Heart right ventricle (tissue), 16 donors: ENCODE results near the gene ANAPC10. TPM values are rescaled to one million over a fixed set of nuclear protein-coding genes. Genes with fewer than 3 reads are reported as not detected.

Experiments
- ATAC-seq, 8 donors: fragments of 200-7000 bp; cut with Tn5 transposase; one replicate each; pipeline ENCODE4 v1.9.1; 2020; ENCODE audit warnings: mild to moderate bottlenecking in 8 of 8, moderate library complexity in 8 of 8, moderate number of reproducible peaks in 1 of 8
- DNase-seq, 2 donors: peaks; one replicate each; pipeline ENCODE4 v3.0.0-alpha.2; 2020
- H3K27ac ChIP-seq, 10 donors: fragments of 200-600 bp; sonication (generic) in 2 of 10; one replicate each; pipeline versions ENCODE4 v1.5.0 to v1.8.0; 2020 to 2022; ENCODE audit warnings: mild to moderate bottlenecking in 3 of 10
- H3K27me3 ChIP-seq, 7 donors: fragments of 200-600 bp; one replicate each; pipeline ENCODE4 v1.8.0; 2021 to 2022; ENCODE audit warnings: mild to moderate bottlenecking in 2 of 7
- H3K36me3 ChIP-seq, 9 donors: fragments of 200-600 bp; sonication (generic) in 1 of 9; one replicate each; pipeline versions ENCODE4 v1.5.0 to v1.8.0; 2020 to 2022; ENCODE audit warnings: mild to moderate bottlenecking in 2 of 9
- H3K4me1 ChIP-seq, 9 donors: fragments of 200-600 bp; sonication (generic) in 1 of 9; one replicate each; pipeline versions ENCODE4 v1.5.0 to v1.8.0; 2020 to 2022; ENCODE audit warnings: mild to moderate bottlenecking in 4 of 9
- H3K4me3 ChIP-seq, 10 donors: fragments of 200-600 bp; sonication (generic) in 2 of 10; one replicate each; pipeline versions ENCODE4 v1.5.0 to v1.8.0; 2020 to 2022; ENCODE audit warnings: mild to moderate bottlenecking in 7 of 10, moderate library complexity in 2 of 10
- H3K9me3 ChIP-seq, 11 donors: fragments of 200-600 bp in 10 of 11; sonication (generic) in 2 of 11; one replicate each; pipeline versions ENCODE4 v1.5.0 to v1.8.0; 2013 to 2022; ENCODE audit warnings: mild to moderate bottlenecking in 2 of 11, control low read depth in 1 of 11, moderate library complexity in 1 of 11
- whole genome bisulfite sequencing, 2 donors: extraction: QIAGEN DNeasy Blood & Tissue Kit; methylation state at CpG; one replicate each; pipeline ENCODE4 v1.1.7; 2013; ENCODE audit warnings: inconsistent platforms in 1 of 2; 5-methylcytosine and 5-hydroxymethylcytosine counted together
- intact Hi-C, 10 donors: fragments of 100-400 bp; cut with DNase I; formaldehyde crosslinking; loops; one replicate each; pipeline versions ENCODE4 v1.11.1 to v1.14.2; 2022
- polyA plus RNA-seq, 2 donors: library from polyadenylated mRNA; stranded (reverse); fragments of 200-250 nt; gene quantifications; one replicate each; pipeline ENCODE4 v1.2.3, GENCODE V29; 2013
- total RNA-seq, 10 donors: library from RNA; stranded (reverse); fragmentation: NEBNext Ultra II Directional in 3 of 10; extraction: Animal tissue kit (Norgen Biotek cat#: 25700) in 3 of 10; gene quantifications; one replicate each; pipeline versions ENCODE4 v1.2.1 to v1.2.4, GENCODE V29; 2021 to 2023
- TF ChIP-seq, protein P1 (sequence below), 9 donors: fragments of 200-600 bp; sonication (generic) in 2 of 9; IDR thresholded peaks; one replicate each; pipeline versions ENCODE4 v1.5.0 to v1.8.0; 2021 to 2022; ENCODE audit warnings: antibody characterized with exemption in 9 of 9, mild to moderate bottlenecking in 5 of 9, moderate library complexity in 1 of 9
- donor health status: Arrhythmogenic right ventricular cardiomyopathy.
- donor health status: ischemic (EF 13 %, LVEDD 7.1; RV severe dilation, severe dysfunction).
- donor health status: healthy with polysubstance abuse.
- donor health status: DM: no; HTN: yes; CAD: no.
- donor health status: DM: no; HTN: no; CAD: no.
- donor health status: ischemic (EF 25% LVEDD 6.9; RV normal size, moderate dysfunction).
- donor health status: ischemic (EF 25% LVEDD 5.7; RV mildly dilated, moderate dysfunction).
- donor health status: healthy.
- donor health status: DM: yes; HTN: yes; CAD: no.
- donor health status: Ischemic cardiomyopathy.
- donor health status: ischemic (EF 35%, LVEDD 5.7; RV mildly dilated, moderate dysfunction).
- donor health status: nonischemic (EF 11% LVEDD 7.7; RV severe dilation, severe dysfunction).
- donor health status: DM: yes; HTN: yes; CAD: no.
- donor health status: PGD.
- donor health status: ischemic (EF 29% LVEDD 5.4; RV normal size, mild dysfunction).
- donor health status: nonischemic (EF 23%, LVEDD 6.1; RV moderate dilation, normal function).

Gene ANAPC10
- total and polyA plus RNA-seq, 12 donors = 10.3 to 23.0 (median 14.6) TPM

DNA sequence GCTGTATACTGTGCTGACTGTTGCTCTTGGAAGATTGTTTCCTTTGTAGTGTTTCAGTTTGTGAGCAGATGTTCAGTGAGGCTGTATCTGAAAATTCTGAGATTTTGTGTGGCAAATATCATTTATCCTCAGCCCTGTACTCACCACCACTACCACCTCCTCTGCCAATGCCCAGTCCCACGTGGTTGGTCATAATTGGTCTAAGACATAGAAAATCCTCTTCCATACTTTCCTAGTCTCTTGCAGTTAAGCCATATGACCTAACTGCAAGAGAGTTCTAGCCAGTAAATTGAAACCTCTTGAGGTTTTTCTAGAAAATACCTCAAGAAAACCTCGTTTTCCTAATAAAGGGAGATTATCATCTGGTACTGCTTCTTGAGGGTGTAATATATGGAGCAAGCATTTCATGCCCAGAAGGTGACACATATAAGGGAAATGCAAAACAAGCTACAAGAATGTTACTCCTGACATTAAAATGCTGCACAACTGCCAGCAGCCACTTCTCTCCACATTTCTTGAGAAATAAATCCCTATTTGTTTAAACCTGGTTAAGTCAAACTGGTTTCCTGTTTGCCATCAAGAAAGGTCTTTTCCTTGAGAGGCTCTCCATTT is 32.9 kb upstream of the ANAPC10 start:
- no peaks in the 10 kb centered on the region for H3K27me3 ChIP-seq
- H3K4me3 ChIP-seq = no peak overlapping the region
- 70 to 73% methylated on average over 2 of the region's 2 CpGs for WGBS, 2 donors
- no peak for DNase-seq
- no peaks in the 10 kb centered on the region for H3K9me3 ChIP-seq
- peaks cover 0 to 90% (median 38%) of the 10 kb centered on the region in 9 donors for H3K36me3 ChIP-seq
- peak in 1 of 8 donors; percentile 19 for ATAC-seq
- intact Hi-C loops = no loop called here
- peaks cover 0 to 14% (median 4%) of the 10 kb centered on the region in 9 donors for H3K4me1 ChIP-seq
- no peak overlapping the region for H3K27ac ChIP-seq
- TF ChIP-seq, protein P1, sequence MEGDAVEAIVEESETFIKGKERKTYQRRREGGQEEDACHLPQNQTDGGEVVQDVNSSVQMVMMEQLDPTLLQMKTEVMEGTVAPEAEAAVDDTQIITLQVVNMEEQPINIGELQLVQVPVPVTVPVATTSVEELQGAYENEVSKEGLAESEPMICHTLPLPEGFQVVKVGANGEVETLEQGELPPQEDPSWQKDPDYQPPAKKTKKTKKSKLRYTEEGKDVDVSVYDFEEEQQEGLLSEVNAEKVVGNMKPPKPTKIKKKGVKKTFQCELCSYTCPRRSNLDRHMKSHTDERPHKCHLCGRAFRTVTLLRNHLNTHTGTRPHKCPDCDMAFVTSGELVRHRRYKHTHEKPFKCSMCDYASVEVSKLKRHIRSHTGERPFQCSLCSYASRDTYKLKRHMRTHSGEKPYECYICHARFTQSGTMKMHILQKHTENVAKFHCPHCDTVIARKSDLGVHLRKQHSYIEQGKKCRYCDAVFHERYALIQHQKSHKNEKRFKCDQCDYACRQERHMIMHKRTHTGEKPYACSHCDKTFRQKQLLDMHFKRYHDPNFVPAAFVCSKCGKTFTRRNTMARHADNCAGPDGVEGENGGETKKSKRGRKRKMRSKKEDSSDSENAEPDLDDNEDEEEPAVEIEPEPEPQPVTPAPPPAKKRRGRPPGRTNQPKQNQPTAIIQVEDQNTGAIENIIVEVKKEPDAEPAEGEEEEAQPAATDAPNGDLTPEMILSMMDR (IDR thresholded peaks at IDR 0.05) = no peak

DNA sequence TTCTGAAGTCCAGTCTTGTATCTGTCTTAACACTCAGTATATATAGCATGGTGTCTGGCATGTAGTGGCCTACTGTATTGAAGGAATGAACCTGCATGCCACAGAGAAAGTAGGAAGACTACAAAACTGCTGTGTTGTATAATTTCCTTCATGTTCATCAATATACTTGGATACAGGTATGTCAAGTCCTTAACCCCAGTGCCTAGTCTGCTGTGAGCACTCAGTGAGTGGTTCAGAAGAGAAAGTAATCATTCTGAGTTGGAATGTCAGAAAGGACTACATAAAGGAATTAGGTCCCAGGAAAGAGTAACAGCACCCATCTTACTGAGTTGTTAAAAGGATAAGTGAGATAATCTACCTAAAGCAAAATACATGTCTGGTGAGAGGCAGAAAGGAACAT is 32.1 kb upstream of the ANAPC10 start:
- Histone ChIP-seq H3K27me3 (no peaks in the 10 kb centered on the region), H3K27ac (no peak overlapping the region), H3K9me3 (no peaks in the 10 kb centered on the region), H3K4me1 (peaks cover 0 to 14% (median 4%) of the 10 kb centered on the region in 9 donors), H3K36me3 (peaks cover 0 to 94% (median 45%) of the 10 kb centered on the region in 9 donors), H3K4me3 (no peak overlapping the region)
- no peak for ATAC-seq
- intact Hi-C loops = no loop called here
- no peak for DNase-seq
- TF ChIP-seq, protein P1 (IDR thresholded peaks at IDR 0.05) = no peak

DNA sequence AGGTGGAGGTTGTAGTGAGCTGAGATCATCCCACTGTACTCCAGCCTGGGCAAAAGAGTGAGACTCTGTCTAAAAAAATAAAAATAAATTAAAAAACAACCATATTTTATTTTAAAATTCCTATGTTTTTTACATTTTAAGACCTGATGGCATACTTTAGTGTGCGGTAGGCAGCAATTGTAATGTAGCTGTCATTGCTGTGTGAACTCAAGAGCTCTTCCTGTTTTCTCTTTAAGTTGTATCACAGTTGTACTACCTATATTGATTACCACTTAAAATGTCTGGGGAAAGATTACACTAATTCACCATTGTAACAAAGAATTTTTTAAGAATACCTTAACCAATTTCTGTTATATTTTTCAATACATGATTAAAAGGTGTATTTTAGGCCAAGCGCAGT is 27.4 kb upstream of the ANAPC10 start:
- H3K27me3 ChIP-seq = no peaks in the 10 kb centered on the region
- H3K27ac ChIP-seq = peak overlapping the region in 1 of 10 donors; percentile 62
- H3K4me1 ChIP-seq = no peaks in the 10 kb centered on the region
- no peak for ATAC-seq
- TF ChIP-seq, protein P1 (IDR thresholded peaks at IDR 0.05) = no peak
- H3K4me3 ChIP-seq = no peak overlapping the region
- intact Hi-C loops = loop anchor here in 1 of 10 donors (10.0 kb wide), 1 partner anchor 1581 kb away; no protein-coding TSS in a partner anchor
- H3K9me3 ChIP-seq = no peaks in the 10 kb centered on the region
- peaks cover 0 to 100% (median 79%) of the 10 kb centered on the region in 9 donors for H3K36me3 ChIP-seq
- no peak for DNase-seq
- 99 to 100% methylated on average over 2 of the region's 2 CpGs for WGBS, 2 donors

DNA sequence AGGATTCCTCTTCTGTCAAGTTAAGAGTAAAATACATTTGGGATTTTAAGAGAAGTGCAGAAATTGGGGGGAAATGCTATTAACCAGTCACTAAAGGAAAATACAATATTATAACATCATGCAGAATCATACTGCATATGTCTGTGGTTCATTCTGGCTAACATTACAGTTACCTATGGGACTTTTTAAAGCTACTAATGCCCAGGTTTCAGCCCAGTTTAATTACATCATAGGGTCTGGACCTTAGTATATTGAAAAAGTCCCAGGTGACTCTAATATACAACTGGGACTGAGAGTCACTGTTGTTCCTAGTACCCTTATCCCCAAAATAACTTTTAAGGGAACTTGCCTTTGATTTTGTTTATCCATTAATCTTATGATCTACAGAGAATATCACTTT is 10.1 kb upstream of the ANAPC10 start:
- H3K27ac ChIP-seq = no peak overlapping the region
- intact Hi-C loops = loop anchor here in 2 of 10 donors (5.0 kb wide), 1 partner anchor 34 kb away; no protein-coding TSS in a partner anchor
- H3K36me3 ChIP-seq = peaks cover 0 to 92% (median 47%) of the 10 kb centered on the region in 9 donors
- TF ChIP-seq, protein P1 (IDR thresholded peaks at IDR 0.05) = no peak
- no peaks in the 10 kb centered on the region for H3K27me3 ChIP-seq
- DNase-seq (no peak), ATAC-seq (no peak)
- H3K9me3 ChIP-seq = no peaks in the 10 kb centered on the region
- H3K4me1 ChIP-seq = peaks cover 0 to 26% (median 10%) of the 10 kb centered on the region in 9 donors
- H3K4me3 ChIP-seq = no peak overlapping the region
